Measurements from ENCODE around the gene ACBD4. TPM values are rescaled to one million over a fixed set of nuclear protein-coding genes. Genes with fewer than 3 reads are reported as not detected.

ACBD4 gene
- total RNA-seq, 4 donors from 2014 or later = 6.4 to 23.2 (median 8.5) TPM

DNA sequence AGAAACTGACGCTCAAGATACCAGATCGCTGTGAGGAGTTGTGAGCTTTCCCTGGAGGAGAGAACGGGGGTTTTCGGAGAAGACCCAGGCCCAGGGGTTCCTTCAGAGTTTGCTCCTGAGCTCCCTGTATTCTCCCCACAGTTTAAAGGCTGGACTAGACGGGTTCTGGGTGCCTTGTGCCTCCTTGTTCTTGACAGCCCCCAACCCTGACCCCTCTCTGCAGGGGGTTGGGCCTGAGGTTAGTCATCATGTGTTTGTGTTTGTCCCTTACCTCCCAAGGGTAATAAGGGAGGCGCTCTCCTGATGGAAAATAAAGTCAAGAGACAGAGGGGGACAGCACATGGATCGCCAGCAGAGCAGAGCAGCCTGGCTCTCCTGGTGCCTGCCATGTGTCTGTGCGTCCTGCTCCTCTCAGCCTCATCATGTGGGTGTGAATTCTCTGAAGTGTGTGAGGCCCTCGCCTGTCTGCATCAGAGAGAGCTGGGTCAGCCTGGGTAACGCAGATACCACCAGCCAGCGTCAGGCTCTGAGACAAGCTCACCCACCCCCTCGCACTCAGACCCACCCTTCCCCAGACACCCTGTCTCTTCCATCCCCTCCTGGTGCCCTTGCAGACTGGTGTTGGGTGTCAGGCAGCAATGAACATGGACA is 34.9 kb downstream of the ACBD4 start:
- no peak for DNase-seq (ENCODE audit: low spot score)
- TF ChIP-seq CTCF (IDR thresholded peaks at IDR 0.05) = no peak
- ATAC-seq (ENCODE audit: low FRiP score) = peak; percentile 4

DNA sequence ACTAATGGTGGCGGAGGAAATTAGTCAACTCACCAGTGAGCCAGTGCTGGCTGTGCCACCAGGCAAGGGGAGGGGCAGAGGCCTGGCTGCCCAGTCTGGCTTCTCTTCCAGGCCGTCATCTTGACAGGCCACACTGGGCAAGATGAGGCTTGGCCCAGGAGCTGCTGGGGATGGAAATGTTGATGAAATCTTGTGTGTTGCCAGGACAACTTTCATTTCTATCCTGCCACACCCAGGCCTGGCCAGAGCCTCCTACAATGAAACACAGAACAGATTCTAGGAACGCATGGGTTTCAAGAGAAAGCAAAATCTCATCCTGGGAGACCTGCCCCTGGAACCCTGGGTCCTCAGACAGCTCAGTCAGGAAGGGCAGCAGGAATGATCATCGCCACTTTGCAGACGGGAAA is 35.4 kb downstream of the ACBD4 start:
- peak; percentile 74 for ATAC-seq (ENCODE audit: low FRiP score)
- DNase-seq (ENCODE audit: low spot score) = no peak
- no peak for TF ChIP-seq CTCF (IDR thresholded peaks at IDR 0.05)

DNA sequence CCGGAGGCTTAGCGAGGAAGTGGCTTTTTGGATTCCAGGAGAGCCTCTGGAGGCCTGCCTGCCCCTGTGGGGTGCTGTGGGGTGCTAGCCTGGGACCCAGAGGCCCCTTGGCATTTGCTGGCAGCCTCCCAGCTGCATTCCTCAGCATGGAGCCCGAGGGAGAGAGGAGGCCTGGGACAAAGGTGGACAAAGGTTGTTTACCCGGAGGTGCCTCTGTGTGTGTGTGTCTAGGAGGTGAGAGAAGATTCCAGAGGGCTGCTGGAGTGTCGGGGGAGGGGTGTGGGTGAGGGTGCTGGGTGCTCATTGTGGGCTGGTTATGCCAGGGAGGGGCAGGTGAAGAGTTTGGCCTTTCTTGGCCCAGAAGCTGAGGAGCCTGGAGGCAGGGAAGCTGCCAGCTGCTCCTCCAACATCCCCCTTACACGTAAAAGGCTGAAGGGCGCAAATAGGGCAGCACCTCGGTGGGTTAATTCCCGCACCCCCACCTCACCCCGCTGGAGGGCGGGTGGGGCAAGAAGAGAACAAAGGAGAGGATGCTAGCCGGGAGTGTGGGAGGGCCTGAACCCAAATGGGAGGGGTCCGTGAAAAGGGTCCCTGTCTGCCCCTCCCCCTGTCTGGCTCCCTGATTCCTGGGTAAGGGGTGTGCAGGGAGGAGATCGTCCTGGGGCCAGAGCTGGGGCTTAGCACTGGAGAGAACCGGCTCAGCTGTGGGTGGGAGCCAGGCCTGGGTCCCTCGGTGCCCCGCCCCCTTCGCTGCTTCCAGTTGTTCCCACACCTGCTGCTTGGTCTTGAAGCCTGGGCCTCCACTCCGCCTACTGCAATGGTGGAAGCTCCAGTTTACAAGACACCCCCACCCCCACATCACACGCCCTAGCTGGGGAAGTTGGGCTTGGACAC is 36.1 kb downstream of the ACBD4 start:
- TF ChIP-seq CTCF (IDR thresholded peaks at IDR 0.05) = no peak
- DNase-seq (ENCODE audit: low spot score) (no peak), ATAC-seq (ENCODE audit: low FRiP score) (no peak)

- TF ChIP-seq CTCF (IDR thresholded peaks at IDR 0.05) = no peak
- ATAC-seq (ENCODE audit: low FRiP score) = no peak
- DNase-seq (ENCODE audit: low spot score) = no peak
These were observed 36.7 kb downstream of the ACBD4 start for GRCh38 chr17:45172232-45172540.

- no peak for TF ChIP-seq CTCF (IDR thresholded peaks at IDR 0.05)
- DNase-seq (ENCODE audit: low spot score) (no peak), ATAC-seq (ENCODE audit: low FRiP score) (peak; percentile 42)
These were observed 37.2 kb downstream of the ACBD4 start for GRCh38 chr17:45172541-45173286.

DNA sequence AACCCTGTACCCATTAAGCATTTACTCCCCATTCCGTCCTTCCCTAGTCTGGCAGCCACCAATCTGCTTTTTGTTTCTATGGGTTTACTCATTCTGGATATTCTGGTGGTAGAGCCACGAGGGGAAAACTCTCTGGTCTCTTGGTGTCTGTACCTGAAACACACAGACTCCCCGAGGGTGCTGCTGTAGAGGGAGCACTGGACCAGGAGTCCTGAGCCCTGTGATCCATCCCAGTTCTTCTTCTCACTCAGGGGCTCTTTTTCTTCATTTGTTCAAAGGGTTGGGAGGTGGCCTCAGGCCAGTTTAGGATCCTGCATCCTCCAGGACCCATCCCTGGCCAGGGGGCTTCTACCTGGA is 40.2 kb downstream of the ACBD4 start:
- ATAC-seq (ENCODE audit: low FRiP score) (no peak), DNase-seq (ENCODE audit: low spot score) (no peak)
- TF ChIP-seq CTCF (IDR thresholded peaks at IDR 0.05) = no peak

Measured in omental fat pad (tissue), 4 donors.